Myocyte (in vitro differentiated cells): ENCODE measurements around the gene MYPN. TPM values are rescaled to one million over a fixed set of nuclear protein-coding genes. Genes with fewer than 3 reads are reported as not detected.
"Not testable (repeated sequence)": the region's sequence is repeated elsewhere in the genome, so short reads cannot be mapped to it uniquely, and the experiment has no call there.

ENCODE experiments used
- DNase-seq: peaks from one replicate; pipeline ENCODE4 v3.0.0-alpha.2; 2012; ENCODE audit warnings: low read depth
- total RNA-seq: library from RNA; depleted of rRNA; stranded (reverse); fragments of >200 nt; gene quantifications from 2 replicates; pipeline ENCODE4 v1.2.3, GENCODE V29; 2014

MYPN gene
- total RNA-seq, 1 donor from 2014 or later: 119 TPM

DNA sequence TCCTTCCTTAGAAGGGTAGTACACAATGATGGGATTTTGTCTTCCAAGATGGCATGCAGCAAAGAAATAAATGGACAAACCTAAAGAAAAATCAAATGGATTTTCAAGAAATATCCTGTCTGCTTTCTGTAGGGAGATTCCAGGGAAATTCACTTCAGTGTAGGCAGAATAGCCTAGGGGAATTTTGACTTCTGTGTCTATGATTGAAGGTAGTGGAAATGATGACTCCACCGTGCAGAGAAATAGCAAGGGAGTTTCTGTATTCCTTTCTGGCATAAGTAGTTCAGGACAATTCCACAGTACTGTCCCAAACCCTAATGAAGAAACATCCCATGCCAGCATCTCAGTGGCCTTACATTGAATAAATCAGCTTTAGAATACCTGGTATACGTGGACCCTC is 113.1 kb downstream of the MYPN start:
- DNase-seq: no peak

DNA sequence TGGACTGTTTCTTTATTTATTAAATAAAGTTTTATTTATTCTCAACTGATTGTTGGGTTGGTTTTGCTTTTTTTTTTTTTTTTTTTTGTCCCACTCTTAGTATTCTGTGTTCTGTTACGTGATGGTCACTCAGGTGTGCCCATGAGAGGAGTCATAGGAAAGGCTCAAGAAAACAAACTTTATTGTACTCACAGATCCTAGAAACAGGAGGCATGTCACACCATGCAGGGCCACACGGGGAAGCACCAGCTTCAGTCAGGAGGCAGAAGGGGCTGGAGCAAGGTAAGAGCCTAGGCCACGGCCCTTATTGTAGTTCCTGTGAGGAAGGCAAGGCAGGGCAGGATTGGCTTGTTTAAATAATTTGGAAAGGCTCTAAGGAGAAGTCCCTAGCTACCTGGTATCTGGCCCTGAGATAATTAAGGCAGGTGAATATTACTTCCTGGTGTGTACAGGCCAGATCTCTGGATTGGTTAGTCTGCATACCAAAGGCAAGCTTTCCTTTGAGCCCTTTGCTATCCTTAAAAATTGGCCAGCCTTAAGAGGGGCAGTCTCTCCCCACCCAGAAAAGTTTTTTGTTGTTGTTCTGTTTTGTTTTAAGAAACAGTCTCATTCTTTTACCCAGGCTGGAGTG is 114.4 kb downstream of the MYPN start:
- DNase-seq: no peak

DNA sequence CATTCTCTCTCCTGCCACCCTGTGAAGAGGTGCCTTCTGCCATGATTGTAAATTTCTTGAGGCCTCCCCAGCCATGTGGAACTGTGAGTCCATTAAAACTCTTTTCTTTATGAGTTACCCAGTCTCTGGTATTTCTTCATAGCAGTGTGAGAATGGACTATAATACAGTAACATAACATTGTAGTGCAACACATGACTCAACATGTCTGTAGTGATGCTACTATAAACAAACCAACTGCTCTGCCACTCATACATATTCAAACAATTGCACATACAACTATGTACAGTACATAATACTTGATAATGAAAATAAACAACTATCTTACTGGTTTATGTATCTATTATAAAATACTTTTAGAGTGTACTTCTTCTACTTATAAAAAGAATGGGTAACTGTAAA is 115.5 kb downstream of the MYPN start:
- DNase-seq: no peak

DNA sequence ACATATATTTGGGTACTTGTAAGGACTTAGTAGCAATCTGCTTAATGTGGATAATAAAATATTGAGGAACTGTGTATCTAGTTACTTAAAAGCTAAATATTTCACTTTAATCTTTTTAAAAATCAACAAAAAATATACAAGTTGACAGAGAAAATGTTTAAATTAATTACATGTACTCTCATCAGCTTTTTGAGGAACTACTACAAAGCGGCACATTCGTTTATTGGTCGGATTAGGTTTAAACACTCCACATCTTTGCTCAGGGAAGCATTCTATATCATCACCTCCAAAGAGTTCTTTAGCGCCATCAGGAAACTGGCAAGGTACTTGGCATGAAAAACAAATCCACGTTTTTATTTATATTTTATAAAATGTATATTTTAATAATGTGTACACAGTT is 121.0 kb downstream of the MYPN start:
- DNase-seq: no peak

DNA sequence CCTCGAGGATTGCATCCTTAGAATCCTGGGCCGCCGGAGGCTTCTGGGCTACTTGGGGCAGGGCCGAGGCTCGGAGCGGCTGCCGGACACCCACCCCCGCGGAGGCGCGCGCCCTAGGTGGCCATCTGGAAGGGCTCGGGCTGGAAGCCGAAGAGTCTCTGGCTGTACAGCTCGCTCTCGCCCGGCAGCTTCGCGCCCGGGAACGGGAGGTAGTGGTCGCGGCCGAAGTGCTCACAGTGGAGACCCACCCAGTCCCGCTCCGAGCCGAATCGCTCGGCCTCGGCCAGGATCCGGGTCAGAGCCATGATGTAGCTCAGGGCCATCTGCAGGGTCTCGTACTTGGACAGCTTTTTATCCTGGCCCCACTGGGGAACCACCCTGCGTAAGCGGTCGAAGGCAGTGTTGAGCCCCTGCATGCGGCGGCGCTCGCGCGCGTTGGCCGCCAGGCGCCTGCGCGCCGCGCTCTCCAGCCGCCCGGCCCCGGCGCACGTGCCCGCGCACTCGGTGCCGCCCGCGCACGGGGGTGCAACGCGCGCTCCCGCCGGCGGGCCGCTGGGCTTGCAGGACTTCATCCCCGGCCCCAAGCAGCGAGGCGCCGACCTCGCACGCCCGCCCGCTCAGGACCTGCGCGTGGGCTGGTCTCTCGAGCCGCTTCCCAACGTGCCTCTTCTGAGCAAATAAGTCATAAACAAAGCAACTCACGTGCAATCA is 122.0 kb downstream of the MYPN start:
- peak; percentile 79 for DNase-seq

DNA sequence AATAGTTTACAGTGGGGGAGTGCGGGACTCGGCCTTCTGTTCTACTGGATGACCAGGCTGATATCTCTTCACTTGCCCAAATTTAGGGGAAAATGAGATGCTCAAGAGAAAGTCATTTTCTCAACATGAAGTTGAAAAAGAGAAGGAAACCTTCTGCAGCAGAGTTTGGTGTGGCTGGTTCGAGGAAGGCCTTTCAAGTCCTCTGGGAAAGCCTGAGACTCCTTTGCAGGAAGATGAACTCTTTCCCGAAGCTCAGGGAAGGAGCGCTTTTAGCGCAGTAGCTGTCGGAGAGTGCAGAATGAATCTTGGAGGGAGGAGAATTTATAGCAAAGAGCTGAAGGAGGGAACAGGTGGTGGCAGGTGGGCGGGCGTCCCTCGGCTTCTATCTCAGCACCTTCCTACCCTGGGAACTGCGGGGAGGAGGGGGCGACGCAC is 122.5 kb downstream of the MYPN start, which contains the start of gene ATOH7:
Gene ATOH7 (minus strand): TSS at position 297 of the 435 bp plus-strand sequence. CDS start 436 bp downstream, outside the sequence.
- DNase-seq: no peak

DNA sequence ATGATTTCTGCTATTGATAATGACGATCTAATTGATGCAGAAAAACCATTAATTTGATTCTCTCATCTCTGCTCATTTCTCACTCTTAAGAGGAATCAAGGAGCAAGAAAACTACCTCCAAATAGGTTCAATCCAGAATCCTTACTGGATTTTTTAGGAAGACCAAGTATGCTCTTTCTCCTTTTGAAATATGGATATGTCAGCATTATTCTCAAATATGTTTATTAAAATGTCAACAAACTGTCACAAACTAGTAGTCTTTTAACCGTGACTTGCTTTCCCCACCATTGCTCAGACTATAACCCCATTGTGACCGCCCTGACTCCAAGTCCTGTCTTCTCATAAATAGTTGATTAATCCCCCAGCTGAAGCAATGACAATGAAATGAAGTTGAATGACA is 123.8 kb downstream of the MYPN start:
- DNase-seq: no peak

DNA sequence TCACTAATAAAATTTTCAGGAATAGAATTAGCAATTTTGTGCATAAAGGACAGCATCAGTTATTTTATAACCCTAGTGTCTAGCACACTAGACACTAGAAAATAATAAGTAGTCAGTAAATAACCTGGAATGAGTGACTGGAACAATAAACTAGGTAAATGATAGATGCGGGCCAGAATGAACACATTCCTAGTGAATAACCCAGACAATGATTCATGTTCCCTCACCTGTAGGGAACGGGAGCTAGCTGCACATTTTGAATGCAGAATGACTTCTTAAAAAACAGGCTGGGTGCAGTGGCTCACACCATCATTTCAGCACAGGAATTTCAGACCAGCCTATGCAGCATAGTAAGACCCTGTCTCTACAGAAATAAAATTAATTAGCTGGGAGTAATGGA is 125.8 kb downstream of the MYPN start:
- no peak for DNase-seq

DNA sequence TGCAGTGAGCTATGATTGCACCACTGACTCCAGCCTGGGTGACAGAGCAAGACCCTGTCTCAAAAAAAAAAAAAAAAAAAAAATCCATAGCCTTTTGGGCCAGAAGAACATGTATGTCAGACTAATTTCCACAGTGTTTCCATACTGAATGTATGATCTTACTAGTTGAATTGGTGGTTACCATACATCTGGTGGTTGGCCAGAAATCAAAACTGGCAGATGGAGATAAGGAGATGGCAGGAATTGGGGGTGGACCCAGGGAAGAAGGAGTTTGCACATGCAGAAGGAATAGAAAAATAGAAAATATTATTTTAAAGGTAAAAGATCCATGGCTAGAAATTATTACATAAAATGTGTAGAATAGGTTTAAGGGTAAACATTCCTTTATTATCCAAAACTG is 126.3 kb downstream of the MYPN start:
- DNase-seq: no peak

DNA sequence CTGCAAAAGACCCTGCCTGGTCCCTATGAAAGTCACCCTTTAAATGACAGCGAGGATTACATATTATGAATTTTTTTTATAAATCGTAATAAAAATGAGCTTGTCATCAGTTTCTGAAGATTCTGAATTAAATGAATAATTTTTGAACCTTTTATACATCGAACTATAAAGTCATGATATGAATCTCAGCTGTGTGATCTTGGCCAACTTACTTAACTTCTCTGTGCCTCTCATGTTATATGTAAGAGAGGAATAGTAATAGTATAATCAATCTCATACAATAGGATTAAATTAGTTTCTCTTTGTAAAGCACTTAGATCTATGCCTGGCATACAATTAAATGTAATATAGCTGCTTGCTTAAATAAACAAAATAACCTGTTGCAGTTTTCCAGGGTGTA is 127.9 kb downstream of the MYPN start:
- no peak for DNase-seq

DNA sequence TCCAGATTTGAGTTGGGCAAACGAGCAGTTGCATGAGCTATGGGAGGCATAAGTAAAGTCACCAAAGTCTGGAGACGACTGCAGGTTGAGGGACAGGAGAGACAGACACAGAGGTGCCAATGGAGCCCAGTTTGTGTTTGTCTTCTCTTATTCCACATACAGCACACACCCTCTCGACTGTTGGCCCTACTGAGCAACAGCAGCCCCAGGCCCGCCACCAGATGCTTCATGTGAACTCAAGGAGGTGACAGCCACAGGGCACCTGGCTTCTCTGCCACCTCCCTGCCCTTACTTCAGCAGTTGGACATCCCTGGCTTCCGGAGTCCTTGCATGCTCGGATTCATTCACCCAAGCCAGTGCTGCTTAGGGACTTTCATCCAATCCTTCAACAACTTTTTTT is 129.1 kb downstream of the MYPN start:
- DNase-seq: no peak

DNA sequence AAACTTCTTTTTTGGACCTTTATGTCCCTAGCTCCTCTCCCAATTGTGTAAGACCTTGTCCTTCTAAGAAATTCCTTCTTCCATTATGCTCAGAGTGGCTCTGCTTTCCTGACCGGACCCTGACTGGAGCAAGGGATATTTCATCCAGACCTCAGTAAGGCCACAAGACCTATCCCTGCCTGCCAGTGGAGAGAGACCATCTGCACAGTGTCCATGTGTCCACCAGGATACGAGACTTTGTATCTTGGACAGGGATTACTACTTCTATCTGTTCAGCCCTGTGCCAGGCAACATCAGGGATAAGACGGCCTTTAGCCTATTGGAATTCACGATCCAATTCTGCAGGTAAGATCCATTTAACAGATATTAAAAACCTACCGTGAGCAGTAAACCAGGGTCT is 129.8 kb downstream of the MYPN start:
- no peak for DNase-seq

DNA sequence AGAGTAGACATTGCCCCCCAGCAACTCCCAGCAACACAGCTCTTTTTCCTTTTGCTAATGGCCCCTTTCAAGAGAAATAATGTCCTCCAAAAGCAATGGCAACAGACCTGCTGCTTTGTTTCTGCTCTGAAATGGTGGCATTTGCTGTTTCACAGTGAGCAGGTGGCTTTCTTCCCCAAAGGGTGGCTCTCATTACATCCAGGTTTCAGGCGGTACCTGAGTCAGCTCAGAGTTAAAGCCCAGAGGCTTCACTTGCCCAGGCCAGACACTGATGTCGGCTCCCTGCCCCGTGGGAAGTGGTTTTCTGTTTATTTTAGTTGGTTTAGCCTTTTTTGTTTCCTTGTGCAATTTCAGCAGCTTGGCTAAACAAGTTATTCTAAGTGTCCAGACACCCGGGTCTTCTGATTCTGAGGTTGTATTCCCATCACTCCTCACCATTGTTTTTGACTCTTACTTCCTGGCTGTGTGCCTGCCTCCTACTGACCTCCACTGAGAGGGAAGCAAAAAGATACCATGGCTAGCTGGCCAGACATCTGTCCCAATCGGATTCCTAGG is 130.4 kb downstream of the MYPN start:
- no peak for DNase-seq

DNA sequence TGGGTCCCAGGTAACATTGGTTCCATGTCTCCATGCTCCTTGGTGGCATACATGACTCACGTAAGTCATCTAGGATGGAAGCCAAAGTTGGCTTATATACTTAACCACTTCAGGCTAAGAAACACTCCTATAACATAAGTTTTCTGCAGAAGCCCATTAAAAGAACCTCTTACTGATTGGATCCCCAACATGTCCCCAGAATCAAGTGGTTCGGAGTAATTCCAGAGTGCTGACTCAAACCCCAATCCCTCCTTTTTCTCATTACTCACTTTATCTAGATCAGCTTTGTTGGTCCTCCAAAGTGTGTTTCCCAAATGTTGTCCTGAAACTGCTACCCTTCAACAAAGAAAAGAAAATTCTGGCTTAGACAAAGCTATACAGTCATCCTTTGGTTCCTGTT is 132.8 kb downstream of the MYPN start:
- no peak for DNase-seq

DNA sequence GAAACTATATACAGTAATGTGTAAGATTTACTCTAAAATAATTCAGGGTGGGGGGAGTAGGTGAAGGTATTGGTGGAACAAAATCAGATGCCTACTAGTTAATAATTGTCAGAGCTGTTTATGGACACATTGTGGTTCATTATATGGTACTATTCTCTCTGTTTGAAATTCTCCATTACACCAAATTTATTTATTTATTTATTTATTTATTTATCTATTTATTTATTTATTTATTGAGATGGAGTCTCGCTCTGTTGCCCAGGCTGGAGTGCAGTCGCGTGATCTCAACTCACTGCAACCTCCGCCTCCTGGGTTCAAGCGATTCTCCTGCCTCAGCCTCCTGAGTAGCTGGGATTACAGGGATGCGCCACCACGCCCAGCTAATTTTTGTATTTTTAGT is 137.1 kb downstream of the MYPN start:
- DNase-seq: not testable (repeated sequence)

DNA sequence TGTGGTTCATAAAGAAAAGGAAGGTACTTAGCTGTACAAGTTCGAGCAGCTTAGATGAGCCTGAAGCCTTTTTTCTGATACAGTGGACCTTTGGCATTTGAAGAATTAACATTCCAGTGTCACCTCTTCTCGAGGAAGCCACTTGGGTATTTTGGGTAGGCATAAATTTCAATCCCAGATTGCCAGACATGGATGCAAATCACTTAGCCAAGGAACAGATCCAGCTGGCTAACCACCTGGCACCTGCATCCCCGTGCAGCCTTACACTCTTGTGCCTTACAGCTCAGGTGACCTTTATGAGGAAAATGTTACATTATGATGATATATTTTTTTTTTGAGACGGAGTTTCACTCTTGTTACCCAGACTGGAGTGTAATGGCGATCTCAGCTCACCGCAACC is 138.6 kb downstream of the MYPN start:
- no peak for DNase-seq

DNA sequence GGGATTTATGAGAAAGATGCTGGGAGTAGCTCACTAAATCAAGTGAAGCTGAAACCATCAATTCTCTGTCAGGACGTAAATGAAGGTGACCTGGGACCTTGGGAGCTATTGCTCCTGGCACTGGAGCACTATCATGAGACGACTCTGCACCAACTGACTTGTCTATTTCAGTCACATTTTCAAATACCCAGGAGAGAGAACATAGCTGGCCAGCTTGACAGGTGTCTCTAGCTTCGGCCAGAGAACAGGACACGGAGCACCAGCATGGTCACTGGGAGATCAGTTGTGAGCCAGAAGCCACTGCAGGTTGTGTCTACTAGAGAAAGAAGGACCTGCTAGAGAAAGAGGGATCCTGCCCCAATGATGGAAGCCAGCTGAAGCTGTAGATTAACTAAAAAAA is 140.0 kb downstream of the MYPN start:
- DNase-seq: peak; percentile 25

DNA sequence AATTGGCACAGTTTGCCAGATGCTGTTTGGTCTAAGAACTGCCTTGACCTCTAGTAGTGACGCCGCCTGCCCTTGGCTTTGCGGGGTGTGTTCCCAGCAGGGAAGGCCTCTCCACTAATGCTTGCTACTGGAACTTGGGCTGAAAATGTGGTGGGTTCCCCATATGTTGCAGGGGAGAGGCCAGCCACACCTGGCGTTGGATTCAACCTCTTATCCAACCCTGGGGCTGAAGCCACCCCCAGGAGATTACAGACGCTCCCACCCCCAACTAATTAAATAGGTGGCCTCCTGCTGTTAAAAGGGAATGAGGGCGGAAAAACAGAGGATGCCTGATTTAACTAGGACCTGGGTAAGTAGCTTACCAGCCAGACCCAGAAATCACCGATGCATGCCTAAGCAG is 141.9 kb downstream of the MYPN start:
- no peak for DNase-seq

DNA sequence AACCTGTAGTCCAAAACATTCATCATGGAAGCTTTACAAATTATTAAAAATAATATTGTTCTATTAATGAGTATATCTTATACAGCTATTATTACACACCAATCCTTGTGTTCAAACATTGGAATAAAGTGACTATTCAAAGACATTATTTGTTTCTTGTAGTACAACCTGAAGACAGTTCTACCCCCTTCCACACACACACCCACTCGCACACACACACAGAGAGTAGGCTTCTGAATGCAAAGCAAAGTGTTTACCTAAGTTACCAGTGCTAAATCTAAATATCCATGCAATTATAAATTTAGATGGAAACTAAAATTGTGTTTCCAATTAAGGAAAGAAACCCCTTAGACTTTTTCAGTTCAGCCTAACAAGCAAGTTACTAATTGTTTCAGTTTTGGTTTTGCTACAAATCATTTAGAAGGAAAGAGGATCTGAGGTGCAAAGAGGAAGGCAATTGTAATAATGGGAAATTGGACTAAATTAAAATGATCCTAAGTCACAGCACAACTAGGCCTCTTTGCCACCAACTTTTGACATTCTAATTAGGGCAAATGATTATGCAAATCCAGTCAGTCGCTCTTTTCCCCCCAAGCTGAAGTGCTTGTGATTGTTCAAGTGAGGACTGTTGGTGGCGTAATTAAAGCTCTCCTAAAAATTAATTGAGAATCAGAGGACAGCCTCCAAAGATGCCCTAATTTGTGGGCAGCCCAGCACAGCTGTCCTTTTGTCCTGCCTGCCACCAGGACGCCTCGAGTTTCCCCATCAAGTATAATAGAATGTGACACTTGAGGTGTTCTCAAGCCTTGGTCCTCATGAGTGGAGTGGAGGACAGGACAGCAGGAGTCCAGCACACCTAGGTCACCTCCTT is 142.6 kb downstream of the MYPN start:
- DNase-seq: no peak

DNA sequence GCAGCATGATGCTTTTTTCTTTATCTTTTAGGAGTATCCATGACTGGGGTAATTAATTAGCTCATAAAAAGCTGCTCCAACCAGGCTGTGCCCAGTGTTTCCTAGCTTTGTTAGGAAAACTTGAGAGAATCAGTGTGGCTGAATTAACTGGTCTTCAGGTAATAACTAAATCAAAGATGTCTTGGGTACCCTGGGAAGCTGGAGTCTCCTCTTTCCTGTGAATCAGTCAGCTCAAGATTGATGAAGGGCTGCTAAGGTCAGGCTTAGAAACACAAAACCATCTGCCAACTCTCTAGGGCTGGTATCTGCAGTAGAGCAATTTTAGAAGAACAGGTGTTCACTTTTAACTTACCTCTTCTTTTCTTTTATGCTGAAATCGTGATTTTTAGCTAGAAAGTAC is 144.1 kb downstream of the MYPN start:
- DNase-seq: no peak

DNA sequence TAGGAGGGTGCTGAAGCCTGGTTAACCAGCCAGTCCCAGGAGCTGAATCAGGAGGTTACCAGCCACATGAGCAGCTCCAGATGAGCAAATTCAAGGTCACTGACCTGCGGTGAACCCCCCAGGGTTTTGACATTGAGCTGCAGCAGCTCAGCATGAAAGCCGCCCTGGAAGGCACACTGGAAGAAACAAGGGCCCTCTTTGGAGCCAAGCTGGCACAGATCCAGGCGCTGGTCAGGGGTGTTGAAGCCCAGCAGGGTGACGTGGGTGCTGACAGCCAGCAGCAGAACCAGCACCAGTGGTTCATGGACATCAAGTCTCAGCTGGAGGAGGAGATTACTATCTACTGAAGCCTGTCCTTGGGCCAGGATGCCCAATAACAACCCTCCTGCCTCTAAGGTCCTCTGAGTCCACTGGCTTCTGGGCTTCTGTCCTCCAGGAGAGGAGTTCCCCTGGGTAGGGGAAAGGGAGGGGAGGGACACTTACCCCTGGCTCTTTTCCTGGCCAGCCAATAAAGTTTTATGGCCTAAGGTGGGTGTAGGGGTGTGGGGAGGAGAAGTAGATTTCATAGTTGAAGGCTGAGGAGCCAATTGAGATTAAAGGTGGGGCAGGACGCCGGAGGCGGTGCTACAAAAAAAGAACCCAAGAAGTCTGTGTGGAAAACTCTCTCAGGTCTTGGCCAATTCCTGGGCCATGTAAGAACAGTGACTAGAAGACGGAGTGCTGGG is 152.0 kb downstream of the MYPN start:
- DNase-seq: no peak
